ENCODE data around the gene SPTLC3. TPM values are rescaled to one million over a fixed set of nuclear protein-coding genes. Genes with fewer than 3 reads are reported as not detected.
"Not testable (repeated sequence)": the region's sequence is repeated elsewhere in the genome, so short reads cannot be mapped to it uniquely, and the experiment has no call there.

SPTLC3 gene
- total and polyA plus RNA-seq, 2 of the 13 experiments (the other 11 are each of a cell fraction or from before 2014, with no cell fraction given): 20.5 to 95.6 TPM

DNA sequence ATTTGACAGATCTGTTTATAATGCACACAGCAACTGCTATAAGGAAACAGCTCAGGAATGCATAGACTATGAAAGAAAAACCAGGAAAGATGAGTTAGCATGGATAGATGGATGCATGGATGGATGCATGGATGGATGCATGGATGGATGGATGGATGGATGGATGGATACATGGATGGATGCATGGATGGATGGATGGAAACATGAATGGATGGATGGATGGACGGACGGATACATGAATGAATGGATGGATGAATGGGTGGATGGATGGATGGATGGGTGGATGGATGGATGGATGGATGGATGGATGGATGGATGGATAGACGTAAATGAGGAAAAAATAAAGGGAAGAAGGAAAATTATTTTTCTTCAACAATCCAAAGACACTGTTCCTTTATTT is 29.1 kb upstream of the SPTLC3 start:
- POLR2A ChIA-PET: interaction anchor here (0.6 to 1.8 kb wide), 2 partner anchors 10 to 29 kb away, joined by 3 to 7 read pairs; partner anchors contain the start of gene SPTLC3
- H3K4me3 ChIP-seq (replicated peaks in 1 of 3; ENCODE audit: insufficient read depth in 1 of 3, low read depth in 2 of 3, low read length in 3 of 3); FAIRE-seq; intact Hi-C loops (cut with micrococcal nuclease; ENCODE audit: unreplicated experiment); BruUV-seq (replicated peaks); DNase-seq (ENCODE audit: low spot score); H2AFZ ChIP-seq (ENCODE audit: low read length); H3K27ac ChIP-seq (ENCODE audit: extremely low read length, insufficient read depth, low read length); H4K20me1 ChIP-seq (ENCODE audit: insufficient read depth, low read length); H3K79me2 ChIP-seq (ENCODE audit: insufficient read depth, low read length); H3K36me3 ChIP-seq (replicated peaks in 1 of 2; ENCODE audit: control insufficient read depth in 1 of 2, insufficient read depth in 2 of 2, low read length in 2 of 2); CTCF ChIA-PET (ENCODE audit: low intra/inter-chr PET ratio, low total read pairs); H3K27me3 ChIP-seq (ENCODE audit: control insufficient read depth in 1 of 2, insufficient read depth in 2 of 2, low read length in 2 of 2); ATAC-seq; H3K9ac ChIP-seq (ENCODE audit: insufficient read depth, low read depth, low read length); H3K4me2 ChIP-seq (ENCODE audit: low read depth, low read length); H3K9me3 ChIP-seq (ENCODE audit: low read length): not testable (repeated sequence)
- 98% methylated on average over 3 of the region's 3 CpGs for WGBS (ENCODE audit: low lambda C conversion rate)
- peaks cover 57% of the 10 kb centered on the region for H3K4me1 ChIP-seq (ENCODE audit: insufficient read depth, low read length)
- in situ Hi-C loops (cut with HindIII; ENCODE audit: extremely low pct_ligation_motif_present, low pct_unique_long_range_greater_than_20kb): loop anchor here (5.0 to 10.0 kb wide), 2 partner anchors 123 to 805 kb away; partner anchors contain the start of genes ESF1 and NDUFAF5
- TF ChIP-seq IKZF1 (IDR thresholded peaks at IDR 0.05): 0 out of 2 replicates have a peak, but pooled peaks have one; percentile 29
- TF ChIP-seq, protein P1, sequence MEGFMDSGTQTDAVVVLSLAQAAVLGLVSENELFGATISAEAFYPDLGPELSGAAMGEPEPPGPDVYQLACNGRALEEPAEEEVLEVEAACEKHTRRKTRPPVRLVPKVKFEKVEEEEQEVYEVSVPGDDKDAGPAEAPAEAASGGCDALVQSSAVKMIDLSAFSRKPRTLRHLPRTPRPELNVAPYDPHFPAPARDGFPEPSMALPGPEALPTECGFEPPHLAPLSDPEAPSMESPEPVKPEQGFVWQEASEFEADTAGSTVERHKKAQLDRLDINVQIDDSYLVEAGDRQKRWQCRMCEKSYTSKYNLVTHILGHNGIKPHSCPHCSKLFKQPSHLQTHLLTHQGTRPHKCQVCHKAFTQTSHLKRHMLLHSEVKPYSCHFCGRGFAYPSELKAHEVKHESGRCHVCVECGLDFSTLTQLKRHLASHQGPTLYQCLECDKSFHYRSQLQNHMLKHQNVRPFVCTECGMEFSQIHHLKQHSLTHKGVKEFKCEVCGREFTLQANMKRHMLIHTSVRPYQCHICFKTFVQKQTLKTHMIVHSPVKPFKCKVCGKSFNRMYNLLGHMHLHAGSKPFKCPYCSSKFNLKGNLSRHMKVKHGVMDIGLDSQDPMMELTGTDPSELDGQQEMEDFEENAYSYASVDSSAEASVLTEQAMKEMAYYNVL (CRISPR knock-in tag; IDR thresholded peaks at IDR 0.05; ENCODE audit: borderline replicate concordance): peak; percentile 85; the same call in 1 of the 2 replicates
- TF ChIP-seq ZNF644 (CRISPR knock-in tag; IDR thresholded peaks at IDR 0.05; ENCODE audit: low read depth): peak; percentile 26; the same call in 1 of the 2 replicates
- TF ChIP-seq, protein P2, sequence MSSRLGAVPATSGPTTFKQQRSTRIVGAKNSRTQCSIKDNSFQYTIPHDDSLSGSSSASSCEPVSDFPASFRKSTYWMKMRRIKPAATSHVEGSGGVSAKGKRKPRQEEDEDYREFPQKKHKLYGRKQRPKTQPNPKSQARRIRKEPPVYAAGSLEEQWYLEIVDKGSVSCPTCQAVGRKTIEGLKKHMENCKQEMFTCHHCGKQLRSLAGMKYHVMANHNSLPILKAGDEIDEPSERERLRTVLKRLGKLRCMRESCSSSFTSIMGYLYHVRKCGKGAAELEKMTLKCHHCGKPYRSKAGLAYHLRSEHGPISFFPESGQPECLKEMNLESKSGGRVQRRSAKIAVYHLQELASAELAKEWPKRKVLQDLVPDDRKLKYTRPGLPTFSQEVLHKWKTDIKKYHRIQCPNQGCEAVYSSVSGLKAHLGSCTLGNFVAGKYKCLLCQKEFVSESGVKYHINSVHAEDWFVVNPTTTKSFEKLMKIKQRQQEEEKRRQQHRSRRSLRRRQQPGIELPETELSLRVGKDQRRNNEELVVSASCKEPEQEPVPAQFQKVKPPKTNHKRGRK (CRISPR knock-in tag; IDR thresholded peaks at IDR 0.05): 0 out of 2 replicates have a peak, but pooled peaks have one; percentile 24

DNA sequence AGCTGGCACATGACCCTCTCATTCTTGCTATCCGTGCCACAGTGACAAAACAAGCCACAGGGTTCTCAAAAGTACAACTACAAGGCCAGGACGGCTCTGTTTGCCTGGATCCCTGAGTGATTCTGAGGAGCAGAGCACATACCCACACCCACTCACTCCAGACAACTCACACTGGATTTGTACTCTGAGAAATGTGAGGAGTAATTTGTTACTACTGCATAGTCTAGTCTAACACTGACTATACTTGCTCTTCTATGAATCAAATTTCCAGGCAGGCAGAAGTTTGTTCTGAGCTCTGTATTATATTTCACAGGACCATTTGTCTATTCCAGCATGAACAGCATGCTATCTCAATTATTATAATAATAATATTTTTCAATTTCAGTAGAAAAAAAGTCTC is 26.7 kb upstream of the SPTLC3 start:
- no peak overlapping the region for H3K9ac ChIP-seq (ENCODE audit: insufficient read depth, low read depth, low read length)
- no peaks in the 10 kb centered on the region for H3K36me3 ChIP-seq (replicated peaks in 1 of 2; ENCODE audit: control insufficient read depth in 1 of 2, insufficient read depth in 2 of 2, low read length in 2 of 2)
- no peak for FAIRE-seq
- 98% methylated on average over 2 of the region's 2 CpGs for WGBS (ENCODE audit: low lambda C conversion rate)
- in situ Hi-C loops (cut with HindIII; ENCODE audit: extremely low pct_ligation_motif_present, low pct_unique_long_range_greater_than_20kb) (no loop called here), intact Hi-C loops (cut with micrococcal nuclease; ENCODE audit: unreplicated experiment) (no loop called here)
- H3K27me3 ChIP-seq (ENCODE audit: control insufficient read depth in 1 of 2, insufficient read depth in 2 of 2, low read length in 2 of 2): no peaks in the 10 kb centered on the region
- ChIA-PET POLR2A (no interaction called here), CTCF (ENCODE audit: low intra/inter-chr PET ratio, low total read pairs) (no interaction called here)
- H4K20me1 ChIP-seq (ENCODE audit: insufficient read depth, low read length): no peaks in the 10 kb centered on the region
- no peak overlapping the region for H3K4me3 ChIP-seq (replicated peaks in 1 of 3; ENCODE audit: insufficient read depth in 1 of 3, low read depth in 2 of 3, low read length in 3 of 3)
- H3K27ac ChIP-seq (ENCODE audit: extremely low read length, insufficient read depth, low read length): no peak overlapping the region
- no peak for DNase-seq (ENCODE audit: low spot score)
- ATAC-seq: no peak
- peaks cover 4% of the 10 kb centered on the region for H3K9me3 ChIP-seq (ENCODE audit: low read length)
- BruUV-seq (replicated peaks): no TSS peak
- TF ChIP-seq ZNF12 (CRISPR knock-in tag; IDR thresholded peaks at IDR 0.05): peak; percentile 97
- no peak for TF ChIP-seq PHF20 (CRISPR knock-in tag; IDR thresholded peaks at IDR 0.05)
- no peak overlapping the region for H3K4me2 ChIP-seq (ENCODE audit: low read depth, low read length)
- H2AFZ ChIP-seq (ENCODE audit: low read length): peak overlapping the region; percentile 7
- H3K4me1 ChIP-seq (ENCODE audit: insufficient read depth, low read length): peaks cover 33% of the 10 kb centered on the region
- no peaks in the 10 kb centered on the region for H3K79me2 ChIP-seq (ENCODE audit: insufficient read depth, low read length)
